HG03159 (cell line): ENCODE data around the gene CTXN1.
"Not testable (repeated sequence)": the region's sequence is repeated elsewhere in the genome, so short reads cannot be mapped to it uniquely, and the experiment has no call there.

ENCODE experiments used
- ATAC-seq: cut with Tn5 transposase; IDR thresholded peaks from one replicate; pipeline ENCODE4 v1.9.1; 2021; ENCODE audit warnings: mild to moderate bottlenecking, moderate library complexity; ENCODE audit not compliant: unreplicated experiment

Gene CTXN1

DNA sequence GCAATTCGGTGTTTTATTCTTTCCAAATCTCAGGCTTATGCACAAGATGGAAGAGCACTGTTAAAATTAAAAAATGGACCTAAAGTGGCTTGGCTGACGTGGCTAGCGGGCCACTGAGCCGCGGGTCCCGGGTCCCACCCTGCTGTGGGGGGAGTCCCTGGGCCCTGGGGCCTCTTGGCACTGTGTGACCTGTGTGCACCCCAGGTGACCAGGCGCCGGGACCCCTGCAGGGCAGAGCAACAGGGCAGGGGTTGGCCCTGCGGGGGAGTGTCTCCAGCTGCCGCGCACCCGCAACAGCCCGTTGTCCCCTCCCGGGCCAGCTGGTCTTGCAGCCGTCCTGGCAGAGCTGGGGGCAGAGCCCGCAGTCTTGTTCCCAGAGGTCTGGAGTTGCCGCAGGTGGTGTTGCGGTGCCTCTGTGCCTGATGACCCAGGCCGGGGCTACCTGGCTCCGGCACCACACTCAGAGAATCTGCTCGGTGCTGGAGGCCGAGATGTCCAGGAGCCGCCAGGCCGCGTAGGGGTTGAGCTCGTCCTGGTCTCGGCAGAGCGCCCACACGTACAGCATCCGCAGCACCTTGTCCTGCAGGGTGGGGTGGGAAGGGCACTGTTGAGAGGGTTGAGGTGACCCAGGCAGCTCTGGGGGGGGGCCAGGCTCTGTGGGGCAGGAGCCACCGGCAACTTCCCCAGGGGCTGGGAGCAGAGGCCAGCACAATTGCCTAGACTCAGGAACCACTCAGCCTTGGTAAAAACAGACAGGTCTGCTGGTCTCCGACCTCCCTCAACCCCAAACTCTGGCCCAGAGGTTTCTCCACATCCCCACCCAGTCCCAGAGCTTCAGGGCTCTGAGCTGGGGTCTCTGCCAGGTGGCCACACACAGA lies 1.0 kb upstream of the CTXN1 start:
- no peak for ATAC-seq

DNA sequence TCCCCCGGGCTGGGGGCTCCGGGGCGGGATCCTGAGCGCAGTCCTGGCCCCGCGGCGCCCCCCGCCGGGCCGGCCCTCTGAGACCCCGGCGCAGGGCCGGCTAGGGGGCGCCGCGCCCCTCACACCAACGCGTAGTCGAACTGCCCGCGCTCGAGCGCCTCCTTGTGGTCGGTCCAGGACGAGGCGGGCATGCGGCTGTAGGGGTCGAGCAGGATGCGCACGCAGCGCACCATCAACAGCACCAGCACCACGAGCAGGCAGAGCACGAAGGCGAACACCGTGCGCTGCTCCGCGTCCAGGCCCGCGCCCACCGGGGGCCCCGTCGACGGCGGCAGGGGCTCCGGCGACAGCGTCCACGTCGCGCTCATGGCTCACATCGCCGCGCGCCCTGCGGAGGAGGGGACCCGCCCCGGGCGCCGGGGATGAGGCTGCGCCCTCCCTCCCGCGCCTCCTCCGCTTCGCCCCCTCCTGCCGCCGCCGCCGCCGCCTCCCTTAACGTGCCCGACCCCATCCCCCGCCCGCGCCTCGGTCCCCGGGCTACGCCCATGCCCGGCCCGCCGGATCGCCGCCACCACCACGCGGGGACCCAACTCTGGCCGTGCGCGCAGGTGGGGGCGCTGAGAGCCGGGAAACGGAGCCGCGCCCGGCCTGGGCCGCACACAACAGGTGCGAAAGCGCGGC lies 624 bp downstream of the CTXN1 start:
- no peak for ATAC-seq

DNA sequence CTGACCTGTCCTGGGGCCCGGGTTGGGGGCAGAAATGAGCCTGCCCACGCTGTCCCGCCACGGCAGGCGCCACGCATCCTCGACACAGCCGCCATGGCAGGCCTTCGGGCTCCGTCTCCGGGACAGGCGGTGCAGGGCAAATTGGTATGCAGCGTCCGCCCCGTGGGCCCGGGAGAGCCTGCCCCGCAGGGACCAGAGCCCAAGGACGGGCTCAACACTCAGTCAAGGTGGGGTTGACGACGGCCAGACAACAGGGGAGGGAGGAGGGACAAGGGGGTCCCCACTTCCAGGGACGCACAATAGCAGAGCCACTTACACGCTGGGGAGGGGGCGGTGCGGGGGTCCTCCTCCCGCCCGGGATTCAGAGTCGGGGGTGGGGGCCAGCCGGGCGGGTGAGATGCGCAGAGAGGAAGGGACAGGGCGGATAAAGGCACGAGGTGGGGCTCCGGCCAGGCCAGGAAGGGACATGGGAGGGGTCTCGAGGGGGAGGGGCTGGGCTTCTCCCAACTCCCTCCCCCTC lies 1.2 kb downstream of the CTXN1 start:
- no peak for ATAC-seq

DNA sequence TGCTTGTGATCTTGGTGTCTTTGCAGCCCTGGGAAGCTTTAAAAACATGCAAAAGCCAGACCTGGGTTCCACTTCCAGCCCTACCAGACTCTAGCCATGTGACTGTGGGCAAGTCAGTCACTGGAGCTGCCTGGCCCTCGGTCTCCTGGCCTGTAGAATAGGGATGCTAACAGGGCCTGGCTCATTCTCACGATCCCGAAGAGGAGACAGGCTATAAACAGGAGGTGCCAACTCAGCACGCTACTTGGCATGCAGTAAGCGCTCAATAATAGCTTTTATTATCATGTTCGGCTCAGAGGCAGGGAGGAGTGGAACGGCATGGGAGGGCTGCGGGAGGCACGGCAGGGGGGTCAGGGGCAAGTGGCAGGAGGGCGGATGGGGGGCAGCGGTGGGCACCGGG lies 1.7 kb downstream of the CTXN1 start:
- no peak for ATAC-seq

DNA sequence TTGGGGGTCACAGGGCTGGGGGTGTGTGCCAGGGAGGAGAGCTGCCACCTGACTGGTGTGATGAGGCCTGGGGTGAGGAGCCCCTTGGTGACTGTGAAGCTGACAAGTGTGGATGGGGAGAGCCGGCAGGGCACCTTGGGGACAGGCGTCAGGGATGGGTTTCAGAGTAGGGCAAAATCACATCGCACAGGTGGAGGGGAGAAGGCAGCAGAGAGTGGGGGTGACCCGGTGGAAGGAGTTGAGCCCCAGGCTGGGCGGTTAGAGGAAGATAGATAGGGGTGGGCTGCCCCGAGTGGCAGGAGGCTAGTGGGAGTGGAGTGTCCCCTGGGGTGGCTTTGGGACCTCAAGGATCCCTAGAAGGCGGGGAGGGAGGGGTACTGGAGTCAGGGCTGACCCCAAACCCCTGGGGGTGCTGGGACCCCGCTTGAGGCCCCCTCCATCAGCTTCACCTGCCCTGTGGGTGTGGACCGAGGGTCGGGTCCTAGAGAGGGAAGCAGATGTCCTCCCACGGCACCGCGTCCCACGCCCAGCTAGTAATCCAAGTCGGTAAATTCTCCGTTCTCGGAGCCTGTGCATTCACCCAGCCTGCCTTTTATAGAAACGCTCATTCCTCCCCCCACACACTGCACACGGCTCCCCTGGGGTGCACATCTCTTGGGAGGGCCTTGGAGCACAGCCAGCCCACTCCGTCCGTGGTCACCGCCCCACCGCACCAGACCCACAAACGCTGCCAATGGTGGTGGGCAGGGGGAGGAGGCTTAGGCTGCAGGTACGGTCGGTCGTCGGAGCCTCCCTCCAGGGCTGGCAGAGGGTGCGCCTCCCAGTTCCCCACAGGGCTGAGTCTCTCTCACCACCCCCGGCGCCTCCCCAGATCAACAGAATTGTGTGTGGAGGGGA lies 2.4 kb downstream of the CTXN1 start:
- ATAC-seq: no peak

DNA sequence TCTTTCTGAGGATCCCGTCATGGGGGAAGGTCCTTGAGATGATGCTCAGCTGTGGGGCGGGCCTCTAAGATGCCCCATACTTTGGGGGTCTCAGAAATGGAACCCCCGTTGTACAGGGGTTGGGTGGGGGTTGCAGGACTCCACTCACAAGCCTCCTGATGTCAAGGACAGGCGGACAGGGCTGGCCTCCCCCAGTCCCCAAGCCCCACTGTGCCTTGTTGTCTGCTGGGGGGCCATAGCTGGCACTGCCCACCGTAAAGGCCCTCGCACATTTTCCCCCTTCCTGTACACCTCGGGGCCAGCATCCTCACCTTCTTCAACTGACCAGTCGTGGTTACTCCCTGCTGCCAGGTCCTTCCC lies 3.1 kb downstream of the CTXN1 start:
- no peak for ATAC-seq

DNA sequence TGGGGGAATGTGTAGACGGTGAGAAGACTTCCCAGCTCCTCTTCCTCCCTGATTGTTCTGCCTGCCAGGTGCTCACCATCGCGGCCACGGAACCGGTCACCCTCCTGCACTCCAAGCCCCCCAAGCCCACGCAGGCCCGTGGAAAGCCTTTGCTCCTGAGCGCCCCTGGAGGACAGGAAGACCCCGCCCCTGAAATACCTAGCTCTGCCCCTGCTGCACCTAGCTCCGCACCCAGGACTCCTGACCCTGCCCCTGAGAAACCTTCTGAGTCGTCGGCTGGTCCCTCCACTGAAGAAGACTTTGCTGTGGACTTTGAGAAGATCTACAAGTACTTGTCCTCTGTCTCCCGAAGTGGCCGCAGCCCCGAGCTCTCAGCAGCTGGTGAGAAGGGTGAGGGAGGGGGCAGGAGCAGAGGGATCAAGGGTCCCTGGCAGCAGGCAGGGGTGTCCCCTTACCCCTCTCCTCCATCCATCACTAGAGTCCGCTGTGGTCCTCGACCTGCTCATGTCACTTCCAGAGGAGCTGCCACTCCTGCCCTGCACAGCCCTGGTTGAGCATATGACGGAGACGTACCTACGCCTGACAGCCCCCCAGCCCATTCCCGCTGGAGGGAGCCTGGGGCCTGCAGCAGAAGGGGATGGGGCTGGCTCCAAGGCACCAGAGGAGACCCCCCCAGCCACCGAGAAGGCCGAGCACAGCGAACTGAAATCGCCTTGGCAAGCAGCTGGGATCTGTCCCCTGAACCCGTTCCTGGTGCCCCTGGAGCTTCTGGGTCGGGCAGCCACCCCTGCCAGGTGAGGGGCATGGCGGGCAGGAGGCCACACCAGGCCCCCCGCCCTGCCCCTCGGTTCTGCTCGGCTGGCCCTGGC lies 3.7 kb downstream of the CTXN1 start:
- no peak for ATAC-seq

DNA sequence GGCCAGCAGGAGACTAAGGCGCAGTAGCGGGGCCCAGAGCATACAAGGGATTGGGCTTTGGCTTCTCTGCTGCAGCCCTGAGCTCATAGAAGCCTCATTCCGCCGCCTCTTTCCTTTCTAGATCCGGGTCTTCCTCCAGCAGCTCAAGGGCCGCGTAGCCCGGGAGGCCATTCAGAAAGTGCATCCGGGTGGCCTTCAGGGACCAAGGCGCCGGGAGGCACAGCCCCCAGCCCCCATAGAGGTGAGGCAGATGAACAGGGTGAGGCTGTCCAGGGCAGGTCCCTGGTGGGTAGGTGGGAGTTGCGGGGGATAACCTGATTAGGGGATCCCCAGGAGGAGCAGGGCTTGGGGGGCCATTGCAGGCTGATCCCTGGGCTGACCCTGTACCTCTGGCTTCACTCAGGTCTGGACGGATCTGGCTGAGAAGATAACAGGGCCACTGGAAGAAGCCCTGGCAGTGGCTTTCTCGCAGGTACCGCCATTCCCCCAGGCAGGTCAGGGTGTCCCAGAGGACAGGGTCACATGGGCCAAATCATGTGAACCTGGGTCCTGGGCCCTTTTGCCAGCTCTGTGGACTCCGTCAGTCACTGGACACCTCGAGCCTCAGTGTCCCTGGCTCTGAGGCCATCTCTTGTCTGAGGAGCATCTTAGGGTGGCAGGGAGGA lies 4.5 kb downstream of the CTXN1 start:
- no peak for ATAC-seq

DNA sequence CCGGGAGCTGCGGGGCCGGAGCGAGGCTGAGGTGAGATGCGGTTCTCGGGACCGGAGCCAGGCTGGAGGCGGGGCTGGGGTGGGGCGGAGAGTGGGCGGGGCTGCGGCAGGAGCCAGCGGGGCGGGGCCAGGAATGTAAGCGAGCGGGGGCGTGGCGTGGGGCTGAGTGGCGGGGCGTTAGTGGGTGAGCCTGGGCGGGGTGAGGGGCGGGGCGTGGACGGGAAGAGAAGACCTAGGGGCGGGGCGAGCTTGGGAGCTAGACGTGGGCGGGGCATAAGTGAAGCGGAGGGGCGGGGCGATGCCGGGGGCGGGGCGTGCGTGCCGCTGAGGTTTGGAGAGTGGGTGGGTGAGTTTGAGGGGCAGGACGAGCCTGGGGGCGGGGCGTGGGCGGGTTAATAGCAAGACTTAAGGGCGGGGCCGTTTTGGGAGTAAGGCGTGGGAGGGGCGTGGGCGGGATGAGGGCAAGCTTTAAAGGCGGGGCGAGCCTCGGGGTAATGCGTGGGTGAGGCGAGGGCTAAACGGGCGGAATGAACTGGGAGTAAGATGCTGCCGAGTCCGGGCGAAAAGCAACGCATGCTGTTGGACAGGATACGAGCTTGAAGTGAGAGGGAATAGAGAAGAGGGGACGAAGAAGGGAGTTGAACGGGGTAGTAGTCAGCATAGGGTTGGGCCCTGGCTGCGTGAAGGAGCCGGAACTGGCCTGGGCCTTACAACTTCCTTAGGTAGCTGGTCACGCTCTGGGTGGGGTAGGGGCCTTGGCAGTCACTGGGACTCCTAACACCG lies 5.2 kb downstream of the CTXN1 start:
- peak; percentile 41 for ATAC-seq

DNA sequence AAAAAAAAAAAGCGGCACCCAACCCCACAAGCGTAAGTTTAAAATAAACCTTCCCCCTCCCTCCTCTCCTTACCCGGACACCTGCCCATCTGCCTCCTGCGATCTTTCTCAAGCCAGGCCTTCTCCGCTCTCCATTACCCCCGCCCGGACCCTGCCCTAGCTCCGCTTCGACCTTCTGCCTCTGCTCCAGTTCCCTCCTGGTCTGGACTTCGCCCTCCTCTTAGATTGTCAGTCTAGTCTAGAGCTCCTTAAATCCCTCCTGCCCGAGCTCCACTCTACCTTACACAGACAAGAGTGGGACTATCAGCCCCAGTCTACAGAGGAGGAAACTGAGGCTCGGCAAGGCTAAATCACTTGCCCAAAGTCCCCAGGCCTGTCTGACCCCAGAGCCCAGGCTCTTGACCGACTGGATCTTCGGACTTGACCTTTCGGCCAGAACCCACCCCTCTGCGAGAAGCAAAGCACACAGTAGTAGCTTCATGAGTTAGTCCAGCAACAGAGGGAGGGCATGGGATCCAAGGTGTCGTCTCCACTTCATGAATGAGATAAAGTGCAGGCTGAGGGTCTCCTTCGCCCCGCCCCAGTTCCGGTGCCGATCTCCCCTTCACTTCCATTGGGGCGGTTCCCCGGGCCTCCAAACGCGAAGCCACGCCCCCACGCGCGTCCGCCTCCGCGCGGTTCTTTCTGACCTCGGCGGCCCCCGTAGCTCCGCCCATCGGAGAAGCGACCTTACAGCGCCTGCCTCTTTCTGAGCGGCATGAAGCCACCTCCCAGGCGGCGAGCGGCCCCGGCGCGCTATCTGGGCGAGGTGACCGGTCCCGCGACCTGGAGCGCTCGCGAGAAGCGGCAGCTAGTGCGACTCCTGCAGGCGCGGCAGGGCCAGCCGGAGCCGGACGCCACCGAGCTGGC lies 6.1 kb downstream of the CTXN1 start, which contains the start of gene SNAPC2:
Gene SNAPC2, plus strand, starts transcription at position 729 of the 909 bp plus-strand sequence. Its CDS starts 29 bp downstream, at position 758.
- ATAC-seq: peak; percentile 56

DNA sequence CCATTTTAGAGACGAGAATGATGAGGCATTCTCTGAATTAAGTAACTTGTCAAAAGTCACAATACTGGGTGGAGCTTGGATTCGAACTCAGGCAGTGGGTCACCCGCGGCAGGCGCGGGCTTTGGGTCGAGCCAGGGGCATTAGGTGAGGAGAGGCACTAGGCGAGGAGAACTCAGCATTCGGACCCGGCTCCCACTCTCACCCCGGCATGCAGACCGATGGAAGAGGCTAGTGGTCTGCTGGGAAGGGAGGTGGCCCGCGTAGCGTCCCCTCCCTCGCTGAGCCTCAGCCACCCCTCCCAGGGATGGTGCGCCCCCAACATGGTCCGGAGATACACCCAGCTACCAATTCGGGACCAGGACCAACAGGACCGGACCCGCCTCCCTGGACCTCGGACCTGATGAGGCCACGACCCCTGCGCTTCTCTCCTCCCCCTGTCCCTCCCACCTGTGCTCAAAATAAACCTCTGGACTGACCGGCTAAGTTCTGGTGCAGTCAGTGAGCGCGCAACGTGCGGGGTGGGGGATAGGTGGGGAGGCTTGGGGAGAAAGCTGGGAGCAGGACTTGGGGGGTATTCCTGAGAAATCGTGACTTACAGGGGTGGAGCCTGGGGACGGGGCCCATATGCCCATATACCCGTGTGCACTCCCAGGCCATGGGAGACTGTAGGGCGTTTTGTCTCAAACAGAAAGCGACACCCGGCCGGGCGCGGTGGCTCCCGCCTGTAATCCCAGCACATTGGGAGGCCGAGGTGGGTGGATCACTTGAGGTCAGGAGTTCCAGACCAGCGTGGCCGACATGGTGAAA lies 7.1 kb downstream of the CTXN1 start:
- ATAC-seq: no peak

DNA sequence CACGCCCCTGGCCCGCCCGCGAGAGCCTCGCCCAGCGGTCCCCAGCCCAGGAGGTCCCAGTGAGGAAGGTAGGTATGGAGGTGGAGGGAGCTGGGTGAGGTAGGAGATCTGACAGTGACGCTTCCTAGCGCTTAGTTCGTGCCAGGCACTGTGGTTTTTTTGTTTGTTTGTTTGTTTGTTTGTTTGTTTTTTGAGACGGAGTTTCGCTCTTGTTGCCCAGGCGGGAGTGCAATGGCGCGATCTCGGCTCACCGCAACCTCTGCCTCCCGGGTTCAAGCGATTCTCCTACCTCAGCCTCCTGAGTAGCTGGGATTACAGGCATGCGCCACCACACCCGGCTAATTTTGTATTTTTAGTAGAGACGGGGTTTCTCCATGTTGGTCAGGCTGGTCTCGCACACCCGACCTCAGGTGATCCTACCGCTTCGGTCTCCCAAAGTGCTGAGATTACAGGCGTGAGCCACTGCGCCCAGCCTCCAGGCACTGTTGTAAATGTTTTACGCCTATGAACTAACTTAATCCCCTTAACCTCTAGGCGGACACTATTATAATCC lies 7.8 kb downstream of the CTXN1 start:
- not testable (repeated sequence) for ATAC-seq

DNA sequence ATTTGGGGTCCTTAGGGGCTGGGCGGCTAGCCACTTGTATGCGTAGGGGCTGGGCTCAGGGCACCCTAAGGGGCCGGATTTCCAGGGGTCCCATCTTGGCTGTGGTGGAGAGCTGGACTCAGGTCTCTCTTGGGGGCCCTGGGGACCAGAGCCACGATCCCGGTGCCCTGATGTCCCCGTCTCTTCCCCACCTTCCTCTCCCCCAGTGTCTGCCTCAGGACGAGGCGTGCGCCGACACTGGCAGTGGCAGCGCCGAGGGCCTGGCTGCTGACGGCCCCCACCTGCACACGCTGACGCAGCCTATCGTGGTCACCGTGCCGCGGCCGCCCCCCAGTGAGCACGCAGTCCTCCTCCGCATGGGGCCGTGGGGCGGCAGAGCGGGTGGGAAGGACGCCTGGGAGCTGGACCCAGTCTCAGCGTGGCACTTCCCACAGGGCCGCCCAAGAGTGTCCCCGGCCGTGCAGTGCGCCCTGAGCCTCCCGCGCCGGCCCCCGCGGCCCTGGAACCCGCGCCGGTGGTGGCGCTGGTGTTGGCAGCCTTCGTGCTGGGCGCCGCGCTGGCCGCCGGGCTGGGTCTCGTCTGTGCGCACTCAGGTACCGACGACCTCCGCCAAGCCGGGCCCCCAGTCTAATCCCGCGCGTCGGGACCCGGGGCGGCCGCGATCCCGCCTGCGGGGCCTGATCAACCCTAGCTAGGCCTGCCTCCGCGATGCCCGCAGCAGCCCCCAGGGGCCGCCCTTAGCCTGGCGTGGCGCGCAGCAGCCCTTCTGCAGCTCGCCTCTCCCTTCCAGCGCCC lies 8.5 kb downstream of the CTXN1 start:
- no peak for ATAC-seq

DNA sequence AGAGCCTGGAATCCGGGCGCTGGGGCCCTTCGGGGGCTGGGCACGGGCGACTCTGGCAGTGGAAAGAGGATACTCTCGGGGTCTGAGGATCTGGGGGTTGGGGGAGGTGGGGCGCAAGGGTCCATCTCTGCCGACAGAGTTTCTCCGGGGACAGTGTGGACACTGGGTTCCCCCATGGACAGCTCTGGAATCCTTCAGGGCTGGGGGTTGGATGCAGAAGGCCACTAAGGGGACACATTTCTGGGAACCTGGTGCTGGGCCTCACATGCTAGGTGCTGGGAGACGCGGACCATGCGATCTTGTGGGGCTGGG lies 9.0 kb downstream of the CTXN1 start:
- no peak for ATAC-seq

DNA sequence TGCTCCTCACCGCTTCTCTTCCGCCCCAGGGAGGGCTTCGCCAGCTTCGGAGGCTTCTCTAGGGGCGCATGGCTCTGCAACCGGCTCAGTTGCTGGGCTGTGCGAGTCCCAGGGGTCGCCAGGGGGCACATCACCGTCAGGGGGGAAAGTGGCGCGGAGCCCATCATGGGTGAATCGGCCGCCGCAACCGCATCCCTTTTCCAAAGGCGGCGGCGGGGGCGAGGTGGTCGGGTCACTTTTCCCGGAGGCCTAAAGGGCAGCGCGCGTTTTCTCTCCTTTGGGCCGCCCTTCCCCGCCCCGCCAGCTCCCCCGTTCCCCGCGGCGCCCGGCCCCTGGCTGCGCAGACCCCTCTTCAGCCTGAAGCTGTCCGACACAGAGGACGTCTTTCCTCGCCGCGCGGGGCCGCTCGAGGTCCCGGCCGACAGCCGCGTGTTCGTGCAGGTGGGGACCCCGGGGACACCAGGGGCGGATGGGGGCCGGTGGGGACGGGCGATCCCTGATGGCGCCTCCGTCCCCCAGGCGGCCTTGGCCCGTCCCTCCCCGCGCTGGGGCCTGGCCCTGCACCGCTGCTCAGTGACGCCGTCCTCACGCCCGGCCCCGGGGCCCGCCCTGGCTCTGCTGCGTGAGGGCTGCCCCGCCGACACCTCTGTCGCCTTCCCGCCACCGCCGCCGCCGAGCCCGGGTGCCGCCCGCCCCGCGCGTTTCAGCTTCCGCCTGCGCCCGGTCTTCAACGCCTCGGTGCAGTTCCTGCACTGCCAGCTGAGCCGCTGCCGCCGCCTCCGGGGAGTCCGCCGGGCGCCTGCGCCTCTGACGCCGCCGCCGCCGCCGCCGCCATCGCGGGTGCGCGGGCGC lies 9.6 kb downstream of the CTXN1 start:
- ATAC-seq: no peak
